ENCODE measurements around the gene PLCB2.

The PLCB2 gene

DNA sequence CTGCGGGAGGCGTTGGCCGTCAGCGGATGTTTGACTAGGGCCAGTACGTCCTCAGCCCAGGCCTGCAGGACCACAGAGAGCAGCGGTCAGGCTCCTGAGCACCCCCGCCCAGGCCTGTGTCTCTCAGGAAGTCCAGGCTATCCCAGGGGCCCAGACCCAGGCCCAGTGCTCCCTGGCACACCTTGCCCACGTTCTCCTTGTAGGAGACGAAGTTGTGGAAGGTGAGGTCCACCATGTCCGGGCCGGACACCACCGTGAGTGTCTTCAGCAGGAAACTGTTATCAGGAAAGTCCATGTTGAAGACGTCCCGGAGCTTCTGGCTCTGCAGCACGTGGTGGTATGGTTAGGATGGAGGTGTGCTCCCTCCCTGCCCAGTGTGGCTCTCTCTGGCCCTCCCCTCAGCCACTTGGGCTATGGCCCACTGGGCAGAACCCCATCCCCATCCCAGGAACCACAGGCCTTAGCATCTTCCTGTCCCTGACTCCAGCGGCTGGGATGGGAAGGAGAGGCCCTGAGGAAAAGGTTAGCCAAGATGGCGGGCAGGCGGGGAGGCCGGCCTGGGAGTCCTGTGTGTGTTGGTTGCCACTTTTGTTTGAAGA lies 5.3 kb downstream of the PLCB2 start:
- FAIRE-seq (no peak), DNase-seq (ENCODE audit: insufficient read length, low spot score) (no peak)
- TF ChIP-seq, protein P1, sequence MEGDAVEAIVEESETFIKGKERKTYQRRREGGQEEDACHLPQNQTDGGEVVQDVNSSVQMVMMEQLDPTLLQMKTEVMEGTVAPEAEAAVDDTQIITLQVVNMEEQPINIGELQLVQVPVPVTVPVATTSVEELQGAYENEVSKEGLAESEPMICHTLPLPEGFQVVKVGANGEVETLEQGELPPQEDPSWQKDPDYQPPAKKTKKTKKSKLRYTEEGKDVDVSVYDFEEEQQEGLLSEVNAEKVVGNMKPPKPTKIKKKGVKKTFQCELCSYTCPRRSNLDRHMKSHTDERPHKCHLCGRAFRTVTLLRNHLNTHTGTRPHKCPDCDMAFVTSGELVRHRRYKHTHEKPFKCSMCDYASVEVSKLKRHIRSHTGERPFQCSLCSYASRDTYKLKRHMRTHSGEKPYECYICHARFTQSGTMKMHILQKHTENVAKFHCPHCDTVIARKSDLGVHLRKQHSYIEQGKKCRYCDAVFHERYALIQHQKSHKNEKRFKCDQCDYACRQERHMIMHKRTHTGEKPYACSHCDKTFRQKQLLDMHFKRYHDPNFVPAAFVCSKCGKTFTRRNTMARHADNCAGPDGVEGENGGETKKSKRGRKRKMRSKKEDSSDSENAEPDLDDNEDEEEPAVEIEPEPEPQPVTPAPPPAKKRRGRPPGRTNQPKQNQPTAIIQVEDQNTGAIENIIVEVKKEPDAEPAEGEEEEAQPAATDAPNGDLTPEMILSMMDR (IDR thresholded peaks at IDR 0.05; ENCODE audit: insufficient read depth, missing control alignments), result no peak

DNA sequence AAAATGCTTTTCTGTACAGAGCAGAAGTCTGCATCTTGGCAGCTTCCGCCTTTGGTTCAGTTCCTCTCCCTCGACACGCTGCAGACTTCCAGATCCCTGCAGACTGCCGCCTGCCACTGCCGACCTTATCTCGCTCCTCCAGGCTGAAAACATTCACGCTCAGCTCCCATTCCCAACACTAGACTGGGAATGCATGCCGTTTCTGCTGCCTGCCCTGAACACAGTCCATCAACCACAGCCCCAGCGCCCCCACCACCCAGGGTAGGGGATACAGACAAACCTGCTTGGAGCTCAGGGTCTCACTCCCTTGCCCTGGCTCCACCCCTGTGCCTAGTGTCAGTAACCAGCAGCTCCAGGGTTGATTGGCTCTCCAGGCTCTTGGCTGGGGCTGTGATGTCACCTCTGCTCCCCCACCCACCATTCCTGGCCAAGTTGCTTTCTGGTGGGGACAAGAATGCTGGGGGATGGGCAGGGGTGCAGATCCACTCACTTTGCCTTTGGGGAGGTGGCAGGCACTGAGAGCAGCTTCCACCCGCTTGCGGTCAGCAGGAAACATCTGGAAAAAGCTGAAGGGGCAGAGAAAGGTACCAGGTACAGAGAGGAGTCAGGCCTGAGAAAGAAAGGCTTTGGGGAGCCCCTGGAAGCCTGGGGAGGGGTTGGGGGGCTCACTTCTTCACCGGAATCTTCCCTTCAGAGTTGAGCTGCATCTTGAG lies 6.1 kb downstream of the PLCB2 start:
- TF ChIP-seq, protein P1 (IDR thresholded peaks at IDR 0.05; ENCODE audit: insufficient read depth, missing control alignments), result no peak
- FAIRE-seq, result no peak
- no peak for DNase-seq (ENCODE audit: insufficient read length, low spot score)

DNA sequence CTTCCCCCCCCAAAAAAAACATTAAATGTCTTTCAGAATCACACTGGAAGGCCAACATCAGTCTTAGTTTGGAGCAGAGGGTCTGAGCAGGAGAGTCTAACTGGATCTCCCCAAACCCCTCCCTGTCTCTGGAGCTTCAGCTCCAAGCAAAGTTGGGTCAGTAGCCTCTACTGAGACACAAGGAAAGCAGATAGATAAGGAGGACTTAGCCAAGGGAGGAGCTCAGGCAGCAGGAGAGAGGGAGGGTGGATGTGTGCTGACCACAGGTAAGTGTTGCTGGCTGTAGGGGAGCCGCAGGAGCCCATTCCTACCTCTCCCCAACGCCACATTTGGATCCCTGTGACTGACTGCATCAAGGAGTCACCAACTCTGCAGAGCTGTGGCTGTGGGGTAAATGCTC lies 7.0 kb downstream of the PLCB2 start:
- no peak for FAIRE-seq
- no peak for DNase-seq (ENCODE audit: insufficient read length, low spot score)
- TF ChIP-seq, protein P1 (IDR thresholded peaks at IDR 0.05; ENCODE audit: insufficient read depth, missing control alignments), result no peak

DNA sequence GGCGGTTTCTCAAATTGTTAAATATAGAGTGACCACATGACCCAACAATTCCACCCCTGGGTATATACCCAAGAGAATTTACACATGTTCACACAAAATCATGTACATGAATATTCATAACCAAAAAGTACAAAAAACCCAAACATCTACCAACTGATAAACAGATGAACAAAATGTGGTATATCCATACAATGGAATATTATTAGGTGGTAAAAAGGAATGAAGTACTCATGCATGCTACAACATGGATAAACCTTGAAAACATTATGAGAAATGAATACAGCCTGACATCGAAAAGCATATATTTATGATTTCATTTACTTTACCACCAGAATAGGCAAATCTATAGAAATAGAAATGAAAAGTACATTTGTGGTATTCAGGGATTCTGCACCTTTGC lies 7.4 kb downstream of the PLCB2 start:
- DNase-seq (ENCODE audit: insufficient read length, low spot score), result no peak
- TF ChIP-seq, protein P1 (IDR thresholded peaks at IDR 0.05; ENCODE audit: insufficient read depth, missing control alignments), result no peak
- FAIRE-seq, result no peak

DNA sequence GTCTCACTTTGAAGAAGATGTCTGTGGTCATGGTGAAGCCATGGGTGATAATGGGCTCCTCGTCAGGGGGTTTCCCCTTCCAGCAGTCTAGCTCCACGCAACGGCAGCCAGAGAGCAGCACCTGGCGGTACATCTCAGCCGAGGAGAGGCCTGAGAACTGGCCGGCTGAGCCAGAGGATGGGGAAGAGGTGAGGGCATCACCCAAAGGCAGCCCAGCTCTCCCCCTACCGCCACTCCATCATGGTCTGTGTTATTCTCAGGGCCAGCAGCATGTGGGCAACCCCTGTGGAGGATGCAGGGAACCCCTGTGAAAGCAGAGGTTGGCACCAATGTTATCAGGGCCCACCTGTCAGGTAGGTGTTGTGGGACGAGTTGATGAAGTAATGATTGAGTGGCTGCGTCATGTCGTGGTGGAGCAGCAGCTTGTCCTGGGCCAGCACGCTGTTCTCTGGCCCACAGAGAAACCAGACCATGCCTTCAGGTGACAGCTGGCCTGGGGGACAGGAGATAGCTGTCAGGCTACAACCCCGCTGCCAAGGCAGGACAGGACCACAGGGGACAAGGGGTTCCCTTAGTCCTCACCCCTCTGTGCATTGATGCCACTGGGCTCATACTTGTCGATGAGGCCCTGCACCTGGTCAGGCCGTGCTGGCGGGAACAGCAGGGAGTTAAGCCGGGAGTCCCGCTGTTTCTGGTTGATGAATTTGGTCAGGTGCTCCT lies 9.4 kb downstream of the PLCB2 start:
- FAIRE-seq (no peak), DNase-seq (ENCODE audit: insufficient read length, low spot score) (no peak)
- TF ChIP-seq, protein P1 (IDR thresholded peaks at IDR 0.05; ENCODE audit: insufficient read depth, missing control alignments), result no peak

DNA sequence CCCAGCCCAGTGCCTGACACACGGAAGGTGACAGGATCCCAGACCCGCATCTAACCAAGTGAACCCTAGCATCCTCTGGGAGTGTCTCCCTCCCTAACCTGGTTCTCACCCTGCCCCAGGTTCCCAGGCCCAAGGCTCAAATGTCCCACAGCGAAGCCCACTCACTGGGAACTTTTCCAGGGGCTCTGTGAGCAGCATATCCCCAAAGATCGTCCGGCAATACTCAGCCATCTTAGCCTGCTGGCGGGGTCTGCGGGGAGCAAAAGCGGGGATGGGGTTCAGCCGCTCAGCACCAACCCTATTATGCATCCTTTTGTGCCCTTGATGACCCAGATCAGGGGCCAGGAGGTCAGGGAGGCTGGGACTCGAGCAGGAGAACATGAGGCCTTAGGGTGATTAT lies 10.4 kb downstream of the PLCB2 start:
- no peak for FAIRE-seq
- TF ChIP-seq, protein P1 (IDR thresholded peaks at IDR 0.05; ENCODE audit: insufficient read depth, missing control alignments), result no peak
- DNase-seq (ENCODE audit: insufficient read length, low spot score), result no peak

Data from D721Med (cell line).